Iris pigment epithelial cell (primary cell): ENCODE results near the gene ZNF418.

ENCODE experiments used
- DNase-seq: peaks from one replicate; pipeline ENCODE4 v3.0.0-alpha.2; 2011; ENCODE audit warnings: low read depth

Gene ZNF418

DNA sequence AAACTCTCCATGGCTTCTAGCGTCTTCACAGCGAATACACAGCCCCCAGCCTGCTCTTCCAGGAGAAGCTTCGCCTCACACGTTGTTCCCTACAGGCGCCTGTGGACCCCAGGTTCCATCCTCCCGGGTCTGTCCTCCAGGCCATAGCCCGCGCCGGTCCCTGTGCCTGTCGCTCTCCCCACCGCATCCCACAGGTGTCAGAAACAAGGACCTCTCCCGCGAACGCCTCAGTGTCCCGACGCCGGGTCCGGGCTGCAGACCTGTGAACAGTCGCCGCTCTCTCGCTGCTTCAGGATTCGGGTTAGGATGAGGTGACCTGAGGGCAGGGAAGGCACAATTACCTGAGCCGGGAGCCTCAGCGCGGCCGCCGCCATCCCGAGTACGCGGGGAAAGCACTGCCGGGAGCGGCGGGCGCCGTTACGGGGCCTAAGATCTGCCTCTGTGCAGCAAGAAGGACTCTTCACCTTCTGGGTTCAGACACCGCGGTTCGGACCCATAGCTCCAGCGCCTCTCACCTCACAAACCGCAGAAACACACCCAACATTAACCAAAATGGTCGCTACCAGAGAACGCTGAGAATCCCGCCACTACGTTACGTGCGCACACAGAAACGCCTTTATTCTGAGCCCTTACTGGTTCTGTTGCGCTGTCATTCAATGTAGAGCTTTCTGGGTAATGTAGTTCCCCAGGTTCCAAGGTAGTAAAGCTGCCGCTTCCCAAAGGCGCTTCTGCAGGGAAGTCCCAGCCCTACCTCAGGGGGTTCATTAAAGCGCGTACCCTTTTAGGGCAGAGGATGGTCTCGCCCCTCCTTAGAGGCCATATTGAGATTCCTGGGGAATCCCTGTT, at the start of gene ZNF418:
TSS of gene ZNF418 (minus strand) at position 583 of the 846 bp plus-strand sequence. CDS start 1,580 bp downstream, outside the sequence.
- DNase-seq = peak; percentile 88

DNA sequence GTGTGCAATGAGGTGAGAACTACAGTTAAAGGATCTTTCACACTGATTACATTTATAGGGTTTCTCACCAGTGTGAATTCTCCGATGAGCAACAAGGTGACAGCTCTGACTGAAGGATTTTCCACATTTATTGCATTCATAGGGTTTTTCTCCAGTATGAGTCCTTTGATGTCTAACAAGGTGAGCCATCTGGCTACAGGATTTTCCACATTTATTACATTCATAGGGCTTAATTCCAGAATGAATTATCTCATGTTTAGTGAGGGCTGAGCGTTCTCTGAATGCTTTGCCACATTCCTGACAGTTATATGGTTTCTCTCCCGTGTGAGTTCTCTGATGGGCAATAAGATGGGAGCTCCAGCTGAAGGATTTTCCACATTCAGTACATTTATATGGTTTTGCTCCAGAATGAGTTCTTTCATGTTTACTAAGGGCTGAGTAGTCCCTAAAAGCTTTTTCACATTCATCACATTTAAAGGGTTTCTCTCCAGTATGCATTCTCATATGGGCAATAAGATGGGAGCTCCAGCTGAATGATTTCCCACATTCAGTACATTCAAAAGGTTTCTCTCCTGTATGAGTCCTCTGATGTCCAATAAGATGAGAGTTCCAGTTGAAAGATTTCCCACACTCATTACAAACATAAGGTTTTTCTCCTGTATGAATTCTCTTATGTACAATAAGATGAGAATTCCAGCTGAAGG, 43.5 kb upstream of the ZNF418 start:
- peak; percentile 4 for DNase-seq

DNA sequence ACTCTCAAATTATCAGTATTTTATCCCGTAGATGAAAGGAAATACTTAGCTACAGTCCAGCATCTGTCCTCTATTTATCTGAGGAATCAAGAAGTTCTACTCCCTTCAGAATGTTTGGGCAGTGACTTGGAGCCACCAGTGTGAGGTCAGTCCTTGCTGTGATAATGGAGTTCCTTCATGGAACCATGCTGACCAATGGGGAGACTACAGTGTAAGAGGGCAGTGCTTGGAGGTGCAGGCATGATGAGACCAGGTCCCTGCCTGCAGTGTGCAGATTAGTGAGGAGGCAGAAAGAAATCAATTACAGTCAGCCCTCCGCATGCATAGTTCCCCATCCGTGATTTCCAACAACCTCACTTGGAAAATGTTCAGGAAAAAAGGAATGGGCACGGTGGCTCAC, 39.2 kb upstream of the ZNF418 start, which contains the start of gene C19orf18:
TSS of gene C19orf18 (minus strand) at position 101 of the 400 bp plus-strand sequence. CDS start 102 bp downstream, outside the sequence.
- no peak for DNase-seq

DNA sequence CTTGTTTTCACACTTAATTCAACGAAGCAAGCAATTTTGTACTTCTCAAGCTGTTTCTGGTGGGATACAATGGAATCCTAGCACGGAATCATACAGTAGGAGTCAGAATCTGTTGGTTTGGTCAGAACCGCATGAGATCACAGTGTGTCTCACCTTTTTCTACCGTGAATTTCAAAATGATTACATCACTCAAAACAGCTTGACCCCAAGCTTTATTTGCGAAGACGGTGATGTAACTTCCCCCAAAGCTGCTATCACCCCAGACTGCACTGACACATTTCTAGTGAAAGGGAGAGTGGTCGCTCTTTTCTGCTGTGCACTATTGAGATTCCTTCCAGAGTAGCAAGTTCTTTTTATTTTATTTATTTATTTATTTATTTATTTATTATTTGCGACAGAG, 29.6 kb upstream of the ZNF418 start:
- DNase-seq = no peak

DNA sequence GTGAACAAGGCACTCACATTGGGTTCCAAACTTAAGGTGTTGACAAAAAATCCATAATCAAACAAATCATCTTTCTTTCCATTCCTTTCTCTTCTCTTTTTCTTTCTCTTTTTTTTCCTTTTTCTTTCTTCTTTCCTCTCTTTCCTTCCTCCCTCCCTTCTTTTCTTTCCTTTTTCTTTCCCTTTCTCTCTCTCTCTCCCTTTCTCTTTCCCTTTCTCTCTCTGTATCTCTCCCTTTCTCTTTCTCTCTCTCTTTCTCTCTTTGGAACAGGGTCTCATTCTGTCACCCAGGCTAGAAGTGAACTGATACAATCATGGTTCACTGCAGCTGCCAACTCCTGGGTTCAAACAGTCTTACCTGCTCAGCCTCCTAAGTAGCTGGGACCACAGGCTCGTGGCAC, 26.6 kb upstream of the ZNF418 start:
- no peak for DNase-seq

DNA sequence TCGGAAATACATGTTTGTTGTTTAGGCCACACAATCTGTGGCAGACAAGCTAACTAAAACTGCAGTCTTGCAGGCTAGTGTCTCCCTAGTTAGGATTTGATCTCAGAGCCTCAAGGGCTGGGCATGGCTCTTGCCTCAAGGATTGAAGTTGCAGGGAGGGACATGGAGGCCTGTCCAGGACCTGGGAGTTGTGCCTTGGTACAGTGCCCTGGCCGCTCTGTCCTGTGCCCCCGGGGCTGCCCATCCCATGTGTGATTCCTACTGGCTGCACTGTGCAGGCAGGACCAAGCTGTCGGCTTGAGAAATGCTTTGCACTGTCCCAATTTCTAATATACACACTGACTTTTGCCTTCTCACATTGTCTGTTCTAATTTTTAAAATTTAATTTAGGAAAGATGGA, 19.8 kb upstream of the ZNF418 start:
- DNase-seq = no peak

DNA sequence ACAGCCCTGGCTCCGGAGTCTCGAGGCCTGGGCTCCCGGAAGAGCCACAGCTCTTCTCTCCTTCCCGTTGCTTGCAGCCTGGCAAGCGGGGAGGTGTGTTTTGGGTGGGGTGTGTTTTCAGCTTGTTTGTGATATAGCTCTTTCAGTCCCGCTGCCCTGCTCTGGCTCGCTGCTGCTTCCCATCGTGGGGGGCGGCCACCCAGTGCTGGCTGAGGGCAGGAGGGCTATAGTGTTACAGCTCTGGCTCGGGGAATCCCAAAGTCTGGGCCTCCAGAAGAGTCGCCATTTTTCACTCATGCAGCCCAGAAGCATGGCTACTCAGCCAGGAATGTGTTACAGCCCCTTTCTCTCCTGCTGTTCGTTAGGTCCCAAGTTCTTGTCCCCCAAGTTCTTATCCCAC, 14.5 kb upstream of the ZNF418 start:
- DNase-seq = no peak

DNA sequence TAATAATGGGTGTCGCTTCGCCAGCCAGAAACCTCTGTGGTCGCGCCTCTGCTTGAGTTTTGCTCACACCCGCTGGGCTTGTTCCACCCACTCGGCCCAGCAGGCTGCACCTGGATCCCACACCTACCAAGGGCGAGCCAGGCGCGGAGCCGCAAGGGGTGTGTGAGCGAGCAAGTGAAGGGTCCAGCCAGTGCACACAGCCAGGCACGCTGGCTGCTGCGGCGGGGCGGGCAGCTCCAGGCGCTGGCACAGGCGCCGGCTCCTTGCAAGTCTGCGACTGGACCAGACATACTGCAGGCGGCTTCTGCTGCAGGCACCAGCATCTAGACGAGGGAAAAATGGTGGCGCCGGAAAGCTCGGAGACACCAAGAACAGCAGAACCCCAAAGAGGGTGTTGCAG, 14.1 kb upstream of the ZNF418 start:
- DNase-seq = no peak

DNA sequence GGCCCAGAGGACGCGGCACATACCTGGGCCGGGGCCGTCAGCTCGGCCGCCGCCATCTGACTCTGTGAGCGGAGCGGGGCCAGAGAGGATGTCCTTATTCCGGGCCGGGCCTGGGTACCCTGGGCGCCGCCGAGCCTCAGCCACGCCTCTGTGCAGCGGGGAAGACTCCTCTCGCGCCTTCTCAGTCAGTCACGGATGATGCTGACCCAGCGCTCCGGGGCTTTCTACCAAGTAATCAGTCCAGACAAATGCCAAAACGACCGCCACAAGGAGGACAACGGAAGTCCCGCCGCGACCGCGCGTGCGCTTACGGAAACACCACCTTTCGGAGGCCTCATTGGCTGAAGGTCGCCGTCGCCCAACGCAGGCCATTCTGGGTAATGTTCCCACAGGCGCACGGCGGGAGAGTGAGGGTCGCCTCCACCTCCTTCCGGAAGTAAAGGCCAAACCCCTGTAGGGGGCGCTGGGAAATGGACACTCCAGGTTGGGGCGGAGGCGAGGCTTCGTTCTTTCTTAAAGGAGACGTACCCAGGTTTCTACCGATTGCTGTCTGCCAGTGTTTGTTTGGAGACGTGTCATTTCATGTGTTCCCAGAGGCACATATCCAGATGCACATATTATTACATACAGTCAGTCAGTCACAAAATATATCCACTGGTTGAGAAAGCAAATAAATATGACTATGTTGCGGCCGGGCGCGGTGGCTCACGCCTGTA, 12.4 kb upstream of the ZNF418 start, which contains the start of gene ZNF256:
TSS of gene ZNF256 (minus strand) at position 288 of the 716 bp plus-strand sequence. CDS start at position 56, 232 bp downstream.
- DNase-seq = peak; percentile 95

DNA sequence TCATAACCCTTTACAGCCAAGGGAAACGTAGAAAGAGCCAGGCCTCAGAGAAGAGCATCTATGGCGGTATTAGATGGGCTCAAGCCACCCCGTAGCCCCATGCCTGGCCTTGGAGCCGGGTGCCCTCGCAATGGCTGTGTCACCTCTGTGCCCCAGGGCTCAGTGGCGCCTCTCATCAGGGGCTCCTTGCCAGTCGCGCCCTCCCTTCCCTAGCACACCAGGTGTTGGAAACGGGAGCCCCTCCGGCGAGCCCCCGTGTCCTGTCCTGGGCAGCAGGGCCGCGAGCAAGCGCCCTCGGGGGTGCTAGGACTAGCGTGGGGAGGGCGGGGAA, 11.9 kb upstream of the ZNF418 start:
- peak; percentile 15 for DNase-seq

DNA sequence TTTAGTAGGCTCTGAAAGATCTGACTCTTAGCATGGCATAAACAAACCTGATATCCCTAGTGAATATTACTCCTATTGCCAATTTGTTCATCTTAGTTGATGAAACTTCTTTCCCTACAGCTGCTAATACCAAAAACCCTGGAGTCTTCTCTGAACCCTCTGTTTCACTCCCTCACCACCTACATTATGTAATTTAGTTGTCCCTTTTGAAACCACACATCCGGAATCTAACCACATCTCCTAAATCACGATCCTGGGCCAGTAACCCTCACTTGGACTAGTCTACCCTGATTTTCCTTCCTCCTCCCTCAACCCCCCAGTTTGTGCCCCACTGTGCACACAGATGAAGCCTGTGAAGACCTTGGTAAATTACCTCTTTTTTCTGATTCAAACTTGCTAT, 11.1 kb upstream of the ZNF418 start:
- DNase-seq = no peak

DNA sequence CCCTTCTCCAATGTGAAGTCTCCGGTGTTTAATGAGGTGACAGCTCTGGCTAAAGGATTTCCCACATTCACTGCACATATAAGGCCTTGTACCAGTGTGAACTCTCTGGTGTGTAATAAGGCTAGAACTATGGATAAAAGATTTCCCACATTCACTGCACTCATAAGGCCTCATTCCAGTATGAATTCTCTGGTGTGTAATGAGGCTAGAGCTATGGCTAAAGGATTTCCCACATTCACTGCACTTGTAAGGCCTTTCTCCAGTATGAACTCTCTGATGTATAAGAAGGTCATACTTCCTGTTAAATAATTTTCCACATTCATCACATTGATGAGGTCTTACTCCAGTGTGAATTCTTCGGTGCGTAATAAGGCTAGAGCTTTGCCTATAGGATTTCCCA, 6.4 kb upstream of the ZNF418 start:
- DNase-seq = no peak

DNA sequence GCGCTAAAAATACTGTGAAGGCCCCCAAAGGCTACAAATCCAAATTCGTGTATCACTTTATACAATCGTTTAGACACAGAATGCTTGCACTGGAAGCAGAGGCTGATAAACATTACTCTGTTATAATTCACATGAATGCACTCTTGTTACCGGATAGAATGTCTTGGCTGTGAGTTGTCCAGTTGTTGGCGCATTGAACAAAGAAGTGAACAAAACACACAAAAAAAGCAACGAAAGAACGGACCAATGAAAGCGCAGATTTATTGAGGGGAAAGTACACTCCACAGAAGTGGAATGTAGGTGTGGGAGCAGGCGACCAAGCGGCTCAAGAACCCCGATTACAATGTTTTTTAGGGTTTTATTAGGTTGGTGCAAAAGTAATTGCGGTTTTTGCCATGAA, 529 bp upstream of the ZNF418 start:
- DNase-seq = no peak

DNA sequence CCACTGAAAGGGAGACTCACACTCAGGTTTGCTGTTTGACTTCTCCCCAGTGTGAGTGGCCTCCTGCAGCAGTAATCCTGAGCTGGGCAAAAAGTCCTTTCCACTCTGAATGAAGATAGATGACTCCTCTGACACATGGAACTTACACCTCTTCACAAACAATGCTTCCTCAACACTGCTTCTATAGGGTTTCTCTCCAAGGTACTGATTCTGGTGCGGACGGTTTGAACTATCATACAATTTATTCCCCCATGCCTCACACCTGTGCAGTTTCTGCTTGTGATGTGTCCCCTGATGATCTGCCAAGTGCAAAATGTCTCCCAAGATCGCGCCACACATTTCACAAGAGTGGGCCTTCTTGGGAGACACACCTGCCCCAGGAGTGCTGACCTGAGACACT, 7.6 kb downstream of the ZNF418 start:
- no peak for DNase-seq

DNA sequence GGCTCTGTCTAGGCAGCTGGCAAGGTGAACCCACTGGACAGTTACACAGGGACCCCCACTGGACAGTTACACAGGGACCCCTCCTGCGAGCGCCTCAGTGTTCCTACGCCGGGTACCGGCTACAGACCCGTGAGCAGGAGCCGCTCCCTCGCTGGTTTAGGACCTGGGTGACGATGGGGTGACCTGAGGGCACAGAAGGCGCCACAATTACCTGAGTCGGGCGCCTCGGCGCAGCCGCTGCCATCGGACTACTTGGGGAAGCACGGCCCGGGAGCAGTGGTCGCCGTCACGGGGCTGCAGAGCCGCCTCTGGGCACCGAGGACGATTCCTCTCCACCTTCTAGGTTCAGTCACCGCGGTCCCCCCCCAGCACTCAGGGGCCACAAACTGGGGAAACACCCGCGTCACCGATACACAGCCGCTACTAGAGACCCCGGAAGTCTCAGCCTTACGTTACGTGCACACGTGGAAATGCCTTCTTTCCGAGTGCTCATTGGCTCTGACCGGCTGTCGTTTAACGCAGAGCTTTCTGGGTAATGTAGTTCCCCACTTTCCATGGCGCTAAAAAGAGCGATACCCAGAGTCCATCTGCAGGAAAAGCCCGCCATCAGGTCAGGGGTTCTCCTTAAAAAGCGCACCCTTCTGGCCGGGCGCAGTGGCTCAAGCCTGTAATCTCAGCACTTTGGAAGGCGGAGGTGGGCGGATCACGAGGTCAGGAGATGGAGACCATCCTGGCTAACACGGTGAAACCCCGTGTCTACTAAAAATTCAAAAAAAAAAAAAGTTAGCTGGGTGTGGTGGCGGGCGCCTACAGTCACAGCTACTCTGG, 18.8 kb downstream of the ZNF418 start, which contains the start of gene ZNF417:
TSS of gene ZNF417 (minus strand) at position 425 of the 828 bp plus-strand sequence. CDS start at position 244, 181 bp downstream.
- peak; percentile 95 for DNase-seq

DNA sequence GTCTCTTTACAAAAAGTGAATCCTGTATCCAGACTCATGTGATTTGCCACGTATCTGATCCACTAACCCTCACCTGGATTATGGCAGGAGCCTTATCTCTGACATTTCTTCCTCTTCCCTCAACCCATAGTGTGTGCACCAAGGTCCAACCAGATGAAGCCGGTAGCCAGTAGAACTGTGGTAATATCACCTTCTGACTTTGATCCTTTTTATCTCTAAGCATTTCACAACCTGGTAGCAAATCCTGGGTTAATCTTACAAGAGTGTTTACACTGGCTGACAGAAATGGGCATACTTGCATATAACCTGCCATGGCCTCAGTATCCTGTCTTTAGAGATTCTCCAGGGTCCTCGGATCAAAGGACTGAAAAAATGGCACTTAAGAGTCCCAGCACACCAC, 20.7 kb downstream of the ZNF418 start:
- DNase-seq = no peak

DNA sequence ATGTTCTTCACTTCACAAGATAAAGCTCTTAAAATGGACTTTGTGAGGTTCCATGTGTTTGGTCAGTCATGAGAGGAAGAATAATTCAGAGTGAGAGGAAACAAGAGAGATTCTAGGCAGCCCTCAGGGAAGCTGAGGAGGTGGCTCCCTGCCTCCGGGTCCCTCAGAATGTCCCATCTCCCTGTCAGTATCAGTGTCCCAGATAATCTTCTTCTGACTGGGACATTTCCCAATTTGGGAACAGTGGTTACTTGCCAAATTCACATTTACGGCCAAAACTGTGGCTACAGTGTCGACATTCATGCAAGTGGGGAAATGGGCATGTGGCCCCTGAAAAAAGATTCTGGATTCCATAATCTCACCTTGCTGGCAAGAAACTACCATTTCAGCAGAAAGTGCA, 27.8 kb downstream of the ZNF418 start:
- no peak for DNase-seq

DNA sequence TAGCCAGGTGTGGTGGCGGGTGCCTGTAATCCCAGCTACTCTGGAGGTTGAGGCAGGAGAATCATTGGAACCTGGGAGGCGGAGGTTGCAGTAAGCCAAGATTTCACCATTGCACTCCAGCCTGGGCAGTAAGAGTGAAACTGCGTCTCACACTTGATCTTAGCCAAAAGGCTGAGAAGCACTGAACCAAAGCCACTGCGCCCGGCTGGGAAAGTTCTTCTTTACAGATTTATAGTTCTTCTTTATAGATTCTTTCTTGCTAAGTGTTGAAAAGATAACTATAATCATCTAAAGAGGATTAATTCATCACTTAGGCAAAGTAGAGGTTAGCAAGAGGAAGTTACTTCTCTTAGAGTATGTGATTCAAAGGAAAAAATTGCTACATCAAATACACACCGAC, 29.9 kb downstream of the ZNF418 start:
- DNase-seq = no peak

DNA sequence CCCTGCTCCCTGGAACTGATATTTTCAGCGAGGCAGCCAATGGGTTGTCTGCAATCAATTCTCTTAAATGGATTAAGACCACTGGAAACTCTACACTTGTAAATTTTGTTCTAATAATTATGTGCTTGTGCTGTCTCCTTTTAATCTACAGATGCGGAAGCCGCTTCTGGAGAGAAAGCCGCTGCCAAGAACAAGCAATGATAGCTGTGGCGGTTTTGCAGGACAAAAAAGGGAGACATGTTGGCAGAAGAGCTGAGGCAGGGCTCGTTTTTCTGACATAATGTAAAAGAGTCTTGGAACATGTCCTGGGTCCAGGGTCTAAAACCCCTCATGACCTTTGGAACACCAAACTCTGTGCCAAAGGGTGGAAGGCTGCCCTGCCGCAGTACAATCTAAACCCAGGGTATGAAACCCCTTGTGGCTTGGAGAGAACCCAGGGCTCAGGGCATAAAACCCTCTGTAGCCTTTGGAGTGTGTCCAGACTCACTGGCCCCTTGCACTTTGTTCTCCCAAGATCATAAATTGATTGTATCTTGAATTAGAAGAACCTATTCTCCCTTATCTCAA, 31.5 kb downstream of the ZNF418 start:
- no peak for DNase-seq

DNA sequence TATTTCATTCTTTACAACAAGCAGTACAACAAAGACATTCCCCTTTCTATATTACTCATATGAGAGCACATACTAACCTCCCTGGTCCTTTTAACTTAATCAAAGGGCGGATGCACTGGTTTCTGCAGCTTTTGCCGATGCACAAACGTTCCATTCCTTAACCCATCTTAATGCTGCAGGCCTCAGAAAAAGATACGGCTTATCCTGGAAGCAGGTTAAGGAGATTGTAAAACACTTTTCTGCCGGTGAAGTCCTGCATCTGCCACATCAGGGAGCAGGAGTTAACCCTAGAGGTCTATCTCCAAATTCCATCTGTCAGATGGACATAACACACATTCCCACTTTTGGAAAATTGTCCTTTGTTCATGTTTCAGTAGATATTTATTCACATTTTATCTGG, 34.9 kb downstream of the ZNF418 start:
- no peak for DNase-seq

DNA sequence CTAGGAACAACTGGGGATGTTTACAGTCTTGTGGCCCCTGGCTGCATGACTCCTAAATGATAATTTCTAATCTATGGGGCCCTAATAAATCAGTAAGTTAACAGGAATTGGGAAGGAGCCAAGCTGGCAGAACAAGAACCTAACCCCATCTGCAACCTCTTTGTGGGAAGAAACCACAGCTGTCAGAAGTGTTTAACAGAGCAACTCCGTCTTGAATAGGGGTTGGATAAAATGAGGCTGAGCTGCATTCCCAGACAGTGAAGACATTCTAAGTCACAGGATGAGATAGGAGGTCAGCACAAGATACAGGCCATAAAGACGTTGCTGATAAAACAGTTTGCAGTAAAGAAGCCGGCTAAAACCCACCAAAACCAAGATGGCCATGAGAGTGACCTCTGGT, 44.5 kb downstream of the ZNF418 start:
- peak; percentile 88 for DNase-seq
